ENCODE results near the gene FBXO27.

GRCh38 chr19:39017646-39018045, 14.7 kb downstream of the FBXO27 start:
- TF ChIP-seq RFX5 (IDR thresholded peaks at IDR 0.05; ENCODE audit: low read depth, low read length) (no peak), ZNF235 (CRISPR knock-in tag; IDR thresholded peaks at IDR 0.05; ENCODE audit: borderline replicate concordance) (no peak), CTCF (CRISPR knock-in tag; IDR thresholded peaks at IDR 0.05) (no peak), MEIS2 (CRISPR knock-in tag; IDR thresholded peaks at IDR 0.05) (no peak), ZNF746 (CRISPR knock-in tag; IDR thresholded peaks at IDR 0.05) (no peak), MAFG (CRISPR knock-in tag; IDR thresholded peaks at IDR 0.05) (no peak), NPAS2 (CRISPR knock-in tag; IDR thresholded peaks at IDR 0.05; ENCODE audit: borderline replicate concordance) (no peak), ZNF282 (IDR thresholded peaks at IDR 0.05; ENCODE audit: partially characterized antibody) (no peak), NFIC (IDR thresholded peaks at IDR 0.05; ENCODE audit: low read length) (no peak)
